Measurements from ENCODE around the gene FRYL. TPM values are rescaled to one million over a fixed set of nuclear protein-coding genes. Genes with fewer than 3 reads are reported as not detected.
"Not testable (repeated sequence)": the region's sequence is repeated elsewhere in the genome, so short reads cannot be mapped to it uniquely, and the experiment has no call there.

Gene FRYL
- polyA plus RNA-seq, 1 experiment, result 28.0 TPM

DNA sequence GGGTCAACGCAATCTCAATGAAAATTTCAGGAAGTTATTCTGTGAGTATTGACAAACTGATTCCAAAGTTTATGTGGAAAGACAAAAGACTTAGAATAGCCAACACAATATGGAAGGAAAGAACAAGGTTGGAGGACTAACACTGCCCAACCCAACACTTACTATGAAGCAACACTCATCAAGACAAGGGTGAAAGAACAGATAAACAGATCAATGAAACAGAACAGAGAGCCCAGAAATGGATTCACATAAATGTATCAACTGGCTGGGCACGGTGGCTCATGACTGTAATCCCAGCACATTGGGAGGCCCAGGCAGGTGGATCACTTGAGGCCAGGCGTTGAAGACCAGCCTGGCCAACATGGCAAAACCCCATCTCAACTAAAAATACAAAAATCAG is 41.2 kb downstream of the FRYL start:
- H3K27ac ChIP-seq (ENCODE audit: low read depth, low read length), result no peak overlapping the region
- H3K9me3 ChIP-seq (ENCODE audit: control insufficient read depth, insufficient read depth, low read length), result no peaks in the 10 kb centered on the region
- TF ChIP-seq, protein P1, sequence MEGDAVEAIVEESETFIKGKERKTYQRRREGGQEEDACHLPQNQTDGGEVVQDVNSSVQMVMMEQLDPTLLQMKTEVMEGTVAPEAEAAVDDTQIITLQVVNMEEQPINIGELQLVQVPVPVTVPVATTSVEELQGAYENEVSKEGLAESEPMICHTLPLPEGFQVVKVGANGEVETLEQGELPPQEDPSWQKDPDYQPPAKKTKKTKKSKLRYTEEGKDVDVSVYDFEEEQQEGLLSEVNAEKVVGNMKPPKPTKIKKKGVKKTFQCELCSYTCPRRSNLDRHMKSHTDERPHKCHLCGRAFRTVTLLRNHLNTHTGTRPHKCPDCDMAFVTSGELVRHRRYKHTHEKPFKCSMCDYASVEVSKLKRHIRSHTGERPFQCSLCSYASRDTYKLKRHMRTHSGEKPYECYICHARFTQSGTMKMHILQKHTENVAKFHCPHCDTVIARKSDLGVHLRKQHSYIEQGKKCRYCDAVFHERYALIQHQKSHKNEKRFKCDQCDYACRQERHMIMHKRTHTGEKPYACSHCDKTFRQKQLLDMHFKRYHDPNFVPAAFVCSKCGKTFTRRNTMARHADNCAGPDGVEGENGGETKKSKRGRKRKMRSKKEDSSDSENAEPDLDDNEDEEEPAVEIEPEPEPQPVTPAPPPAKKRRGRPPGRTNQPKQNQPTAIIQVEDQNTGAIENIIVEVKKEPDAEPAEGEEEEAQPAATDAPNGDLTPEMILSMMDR (IDR thresholded peaks at IDR 0.05; ENCODE audit: low read depth, low read length), result no peak
- DNase-seq (ENCODE audit: low read depth, low spot score), result no peak
- POLR2A ChIA-PET, result no interaction called here
- no peaks in the 10 kb centered on the region for H3K27me3 ChIP-seq (ENCODE audit: control insufficient read depth, insufficient read depth, low read length)
- H3K4me3 ChIP-seq (ENCODE audit: low read depth, low read length), result no peak overlapping the region
- CTCF ChIA-PET, result no interaction called here

DNA sequence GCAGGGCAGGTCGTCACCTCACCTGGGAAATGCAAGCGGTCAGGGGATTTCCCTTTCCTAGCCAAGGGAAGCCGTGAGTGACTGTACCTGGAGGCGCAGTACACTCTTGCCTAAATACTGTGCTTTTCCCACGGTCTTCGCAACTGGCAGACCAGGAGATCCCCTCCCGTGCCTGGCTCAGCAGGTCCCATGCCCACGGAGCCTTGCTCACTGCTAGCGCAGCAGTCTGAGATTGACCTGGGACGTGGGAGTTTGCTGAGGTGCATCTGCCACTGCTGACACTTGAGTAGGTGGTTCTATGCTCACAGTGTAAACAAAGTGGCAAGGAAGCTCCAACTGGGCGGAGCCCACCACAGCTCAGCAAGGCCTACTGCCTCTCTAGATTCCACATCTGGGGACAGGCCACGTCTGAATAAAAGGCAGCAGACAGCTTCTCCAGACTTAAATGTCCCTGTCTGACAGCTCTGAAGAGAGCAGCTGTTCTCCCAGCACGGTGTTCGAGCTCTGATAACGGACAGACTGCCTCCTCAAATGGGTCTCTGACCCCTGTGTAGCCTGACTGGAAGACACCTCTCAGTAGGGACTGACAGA is 51.1 kb downstream of the FRYL start:
- H3K9me3 ChIP-seq (ENCODE audit: control insufficient read depth, insufficient read depth, low read length); H3K4me3 ChIP-seq (ENCODE audit: low read depth, low read length); H3K27me3 ChIP-seq (ENCODE audit: control insufficient read depth, insufficient read depth, low read length); POLR2A ChIA-PET; H3K27ac ChIP-seq (ENCODE audit: low read depth, low read length); DNase-seq (ENCODE audit: low read depth, low spot score): not testable (repeated sequence)
- CTCF ChIA-PET, result interaction anchor here (0.8 kb wide), 1 partner anchor 47 kb away, joined by 3 read pairs; no protein-coding TSS in a partner anchor

DNA sequence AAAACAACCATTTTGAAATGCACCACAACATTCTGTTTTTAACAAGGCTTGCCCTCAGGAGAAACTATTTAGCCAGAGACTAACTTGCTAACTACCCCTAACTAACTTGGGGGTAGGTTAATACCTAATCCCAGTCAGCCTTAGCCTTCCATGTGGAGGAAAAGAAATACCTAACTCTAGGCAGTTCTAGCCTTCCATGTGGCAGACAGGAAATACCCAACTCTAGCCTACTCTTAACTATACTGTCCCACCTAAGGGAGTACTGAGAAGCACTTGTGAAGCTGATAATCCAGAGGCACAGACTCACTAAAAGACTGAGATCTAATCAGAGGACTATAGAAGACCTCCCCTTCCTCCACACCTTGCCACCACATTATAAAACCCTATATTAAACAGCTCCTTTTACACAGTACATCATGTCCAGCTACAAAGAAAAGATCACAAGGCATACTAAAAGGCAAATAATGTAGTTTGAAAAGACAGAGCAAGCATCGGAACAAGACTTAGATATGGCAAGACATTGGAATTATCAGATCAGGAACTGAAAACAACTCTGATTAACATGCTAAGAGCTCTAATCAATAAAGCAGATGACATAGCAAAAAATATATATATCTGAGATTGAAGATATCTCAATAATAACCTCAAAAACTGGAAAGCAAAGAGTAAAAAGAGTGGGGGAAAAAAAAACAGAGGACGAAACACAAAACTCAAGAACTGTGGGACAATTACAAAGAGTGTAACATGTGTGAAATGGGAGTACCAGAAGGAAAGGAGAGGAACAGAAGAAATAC is 52.2 kb downstream of the FRYL start:
- ChIA-PET POLR2A (no interaction called here), CTCF (no interaction called here)
- TF ChIP-seq, protein P1 (IDR thresholded peaks at IDR 0.05; ENCODE audit: low read depth, low read length), result no peak
- H3K9me3 ChIP-seq (ENCODE audit: control insufficient read depth, insufficient read depth, low read length), result no peaks in the 10 kb centered on the region; the same call in 1 of the 2 replicates
- H3K27ac ChIP-seq (ENCODE audit: low read depth, low read length), result no peak overlapping the region
- DNase-seq (ENCODE audit: low read depth, low spot score), result no peak
- H3K27me3 ChIP-seq (ENCODE audit: control insufficient read depth, insufficient read depth, low read length), result no peaks in the 10 kb centered on the region
- H3K4me3 ChIP-seq (ENCODE audit: low read depth, low read length), result no peak overlapping the region

DNA sequence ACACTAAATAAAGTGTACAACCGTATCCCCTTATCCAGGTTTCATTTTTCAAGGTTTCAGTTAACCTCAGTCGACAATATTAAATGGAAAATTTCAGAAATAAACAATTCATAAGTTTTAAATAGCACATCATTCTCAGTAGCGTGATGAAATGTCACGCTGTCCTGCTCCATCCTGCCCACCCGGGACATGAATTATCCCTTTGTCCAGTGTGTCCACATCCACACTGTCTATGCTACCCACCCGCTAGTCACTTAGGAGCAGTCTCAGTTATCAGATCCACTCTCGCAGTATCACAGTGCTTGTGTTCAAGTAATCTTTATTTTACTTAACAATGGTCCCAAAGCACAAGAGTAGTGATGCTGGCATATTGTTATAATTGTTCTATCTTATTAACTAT is 54.7 kb downstream of the FRYL start:
- H3K27ac ChIP-seq (ENCODE audit: low read depth, low read length), result no peak overlapping the region
- H3K4me3 ChIP-seq (ENCODE audit: low read depth, low read length), result no peak overlapping the region
- no peaks in the 10 kb centered on the region; the same call in 1 of the 2 replicates for H3K9me3 ChIP-seq (ENCODE audit: control insufficient read depth, insufficient read depth, low read length)
- H3K27me3 ChIP-seq (ENCODE audit: control insufficient read depth, insufficient read depth, low read length), result no peaks in the 10 kb centered on the region
- ChIA-PET POLR2A (no interaction called here), CTCF (no interaction called here)
- no peak for DNase-seq (ENCODE audit: low read depth, low spot score)
- TF ChIP-seq, protein P1 (IDR thresholded peaks at IDR 0.05; ENCODE audit: low read depth, low read length), result no peak

DNA sequence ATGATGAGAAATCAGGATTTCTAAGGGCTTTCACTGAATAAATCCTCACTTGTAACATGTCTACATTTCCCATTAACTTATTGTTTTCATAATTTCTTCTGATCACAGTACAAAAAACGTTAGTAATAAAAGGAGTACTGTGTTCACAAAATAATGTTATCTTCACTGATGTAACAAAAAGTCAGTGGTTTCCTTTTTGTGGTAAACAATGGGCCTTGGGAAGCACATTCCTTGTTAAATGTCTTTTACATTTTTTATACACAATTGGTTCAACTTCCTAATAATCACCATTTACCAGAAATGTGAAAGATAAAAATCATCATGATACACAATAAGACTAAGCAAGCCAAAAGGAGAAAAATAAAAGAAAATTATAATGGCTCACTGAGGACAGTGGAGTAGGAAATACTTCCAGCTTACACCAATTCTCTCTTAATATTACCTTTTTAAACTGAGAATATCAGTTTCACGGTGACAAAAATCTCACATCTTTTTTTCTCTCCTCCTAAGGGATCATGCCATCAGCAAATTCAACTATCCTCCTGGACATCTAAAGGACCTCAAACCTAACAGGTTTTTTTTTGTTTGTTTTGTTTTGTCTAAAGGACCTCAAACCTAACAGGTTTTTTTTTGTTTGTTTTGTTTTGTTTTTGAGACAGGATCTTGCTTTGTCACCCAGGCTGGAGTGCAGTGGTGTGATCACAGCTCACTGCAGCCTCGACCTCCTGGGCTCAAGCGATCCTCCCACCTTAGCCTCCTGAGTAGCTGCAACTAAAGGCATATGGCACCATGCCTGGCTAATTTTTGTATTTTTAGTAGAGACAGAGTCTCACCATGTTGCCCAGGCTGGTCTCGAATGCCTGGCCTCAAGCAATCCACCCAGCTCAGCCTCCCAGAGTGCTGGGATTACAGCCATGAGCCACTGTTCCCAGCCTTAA is 57.3 kb downstream of the FRYL start:
- TF ChIP-seq, protein P1 (IDR thresholded peaks at IDR 0.05; ENCODE audit: low read depth, low read length), result no peak

More for the DNA sequence above, 57.3 kb downstream of the FRYL start:
- Histone ChIP-seq H3K27ac (ENCODE audit: low read depth, low read length) (no peak overlapping the region), H3K9me3 (ENCODE audit: control insufficient read depth, insufficient read depth, low read length) (no peaks in the 10 kb centered on the region), H3K4me3 (ENCODE audit: low read depth, low read length) (no peak overlapping the region), H3K27me3 (ENCODE audit: control insufficient read depth, insufficient read depth, low read length) (no peaks in the 10 kb centered on the region)
- POLR2A ChIA-PET, result no interaction called here
- DNase-seq (ENCODE audit: low read depth, low spot score), result no peak
- CTCF ChIA-PET, result interaction anchor here (1.1 kb wide), 1 partner anchor 177 kb away, joined by 3 read pairs; no protein-coding TSS in a partner anchor
